Mucosa of stomach (tissue), 1 donor: ENCODE data around the gene ATP8A2.

Experiments used
- H3K27me3 ChIP-seq: one replicate; pipeline ENCODE4 v1.7.0; 2013; ENCODE audit warnings: mild to moderate bottlenecking, low read length; ENCODE audit not compliant: control insufficient read depth, insufficient read depth
- H3K36me3 ChIP-seq: one replicate; pipeline ENCODE4 v1.7.0; 2013; ENCODE audit warnings: low read length; ENCODE audit not compliant: control insufficient read depth, insufficient read depth
- H3K4me1 ChIP-seq: one replicate; pipeline ENCODE4 v1.7.0; 2013; ENCODE audit warnings: mild to moderate bottlenecking, low read length; ENCODE audit not compliant: control insufficient read depth, insufficient read depth
- H3K4me3 ChIP-seq: one replicate; pipeline ENCODE4 v1.7.0; 2013; ENCODE audit warnings: low read length
- H3K9ac ChIP-seq: one replicate; pipeline ENCODE4 v1.7.0; 2013; ENCODE audit warnings: mild to moderate bottlenecking, low read length, moderate library complexity
- H3K9me3 ChIP-seq: one replicate; pipeline ENCODE4 v1.7.0; 2013; ENCODE audit warnings: mild to moderate bottlenecking, low read length, moderate library complexity; ENCODE audit not compliant: control insufficient read depth
- donor health status: Pancreatic carcinoma.

The ATP8A2 gene

DNA sequence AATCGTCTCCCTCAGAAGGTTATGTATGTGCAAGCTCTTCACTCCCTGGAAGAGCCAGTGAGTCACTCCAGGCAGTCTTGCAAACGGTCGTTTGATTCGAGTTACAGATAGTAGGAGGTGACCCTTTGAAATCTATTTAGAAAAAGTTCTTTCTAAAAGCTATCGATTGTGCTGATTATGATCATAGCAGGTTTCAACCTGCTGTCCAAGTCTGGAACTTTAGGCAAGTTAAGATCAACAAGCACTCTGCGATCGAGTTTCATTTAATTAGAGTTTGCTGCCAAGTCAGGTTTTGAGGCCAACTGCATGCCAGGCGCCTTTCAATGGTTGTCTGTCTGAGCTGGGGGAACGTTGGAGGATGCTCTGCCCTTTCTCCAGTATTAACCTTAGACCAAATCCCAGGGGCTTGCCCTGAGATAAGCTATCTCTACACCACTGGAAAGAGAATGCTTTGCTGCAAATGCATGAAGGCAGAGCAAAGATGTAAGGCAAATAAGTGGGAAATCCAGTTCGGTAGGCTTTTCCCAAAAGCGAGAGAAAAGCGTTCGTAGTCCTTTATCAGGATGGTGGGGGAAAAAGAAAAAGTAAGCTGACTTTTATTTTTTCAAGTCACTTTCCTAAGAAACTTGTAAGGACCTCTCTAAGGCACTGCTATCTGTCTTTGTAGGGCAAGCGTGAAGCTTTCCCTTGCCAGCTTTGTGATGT is 287.5 kb downstream of the ATP8A2 start:
- no peak overlapping the region for H3K4me3 ChIP-seq
- no peaks in the 10 kb centered on the region for H3K36me3 ChIP-seq
- H3K27me3 ChIP-seq = no peaks in the 10 kb centered on the region
- no peaks in the 10 kb centered on the region for H3K9me3 ChIP-seq
- H3K9ac ChIP-seq = no peak overlapping the region
- H3K4me1 ChIP-seq = peaks cover 10% of the 10 kb centered on the region

DNA sequence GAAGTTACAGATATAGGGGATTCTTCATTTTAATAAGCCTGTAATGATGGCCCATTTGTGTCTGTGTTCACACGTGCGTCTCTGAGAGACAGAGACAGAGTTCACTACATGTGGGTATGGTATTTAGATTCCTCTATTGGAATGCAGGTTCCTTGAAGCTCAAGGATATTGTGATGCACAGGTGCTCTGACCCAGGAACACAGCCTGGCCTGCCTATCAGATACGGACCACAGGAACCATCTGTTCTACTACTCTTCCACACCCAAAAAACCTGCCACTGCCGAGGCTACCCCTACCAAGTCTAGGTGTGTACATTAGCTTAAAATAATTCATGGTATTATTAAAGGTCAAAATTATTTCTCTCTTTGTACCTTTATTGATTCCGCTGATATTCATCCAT is 289.2 kb downstream of the ATP8A2 start:
- Histone ChIP-seq H3K9ac (no peak overlapping the region), H3K9me3 (no peaks in the 10 kb centered on the region), H3K27me3 (no peaks in the 10 kb centered on the region), H3K4me1 (peaks cover 10% of the 10 kb centered on the region), H3K36me3 (no peaks in the 10 kb centered on the region), H3K4me3 (no peak overlapping the region)

DNA sequence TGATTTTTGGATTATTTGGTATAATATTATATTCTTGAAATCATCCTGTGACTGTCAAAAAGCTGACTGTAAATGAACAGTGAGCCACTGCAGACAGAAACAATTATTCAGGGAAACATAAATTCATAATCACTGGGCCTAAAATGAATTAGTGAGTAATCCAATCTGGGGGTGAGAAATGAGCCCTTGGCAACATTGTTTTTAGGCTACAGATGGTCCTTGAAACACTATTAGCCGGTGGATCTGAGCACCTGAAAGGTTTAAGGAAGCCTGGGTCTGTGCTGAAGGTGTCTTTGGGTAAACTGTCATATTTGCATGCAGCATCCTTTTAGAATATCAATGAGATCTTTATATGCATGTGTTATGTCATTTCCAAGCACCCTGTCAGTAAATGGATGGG is 290.7 kb downstream of the ATP8A2 start:
- peaks cover 10% of the 10 kb centered on the region for H3K4me1 ChIP-seq
- no peak overlapping the region for H3K9ac ChIP-seq
- H3K4me3 ChIP-seq = no peak overlapping the region
- H3K36me3 ChIP-seq = no peaks in the 10 kb centered on the region
- no peaks in the 10 kb centered on the region for H3K9me3 ChIP-seq
- no peaks in the 10 kb centered on the region for H3K27me3 ChIP-seq

DNA sequence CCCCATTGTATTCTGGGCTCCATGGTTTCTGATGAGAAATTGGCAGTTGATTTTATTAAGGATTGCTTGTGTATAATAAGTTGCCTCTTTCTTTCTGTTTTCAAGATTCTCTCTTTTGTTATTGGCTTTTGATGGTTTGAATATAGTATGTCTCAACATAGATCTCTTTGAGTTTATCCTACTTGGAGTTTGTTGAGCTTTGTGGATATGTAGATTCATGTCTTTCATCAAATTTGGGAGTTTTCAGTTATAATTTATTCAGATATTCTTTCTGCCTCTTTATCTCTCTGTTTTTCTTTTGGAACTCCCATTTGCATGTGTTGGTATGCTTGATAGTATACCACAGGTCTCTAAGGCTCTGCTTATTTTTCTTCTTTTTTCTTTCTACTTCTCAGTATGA is 296.6 kb downstream of the ATP8A2 start:
- no peaks in the 10 kb centered on the region for H3K9me3 ChIP-seq
- H3K36me3 ChIP-seq = no peaks in the 10 kb centered on the region
- no peaks in the 10 kb centered on the region for H3K4me1 ChIP-seq
- H3K9ac ChIP-seq = no peak overlapping the region
- no peak overlapping the region for H3K4me3 ChIP-seq
- H3K27me3 ChIP-seq = no peaks in the 10 kb centered on the region

DNA sequence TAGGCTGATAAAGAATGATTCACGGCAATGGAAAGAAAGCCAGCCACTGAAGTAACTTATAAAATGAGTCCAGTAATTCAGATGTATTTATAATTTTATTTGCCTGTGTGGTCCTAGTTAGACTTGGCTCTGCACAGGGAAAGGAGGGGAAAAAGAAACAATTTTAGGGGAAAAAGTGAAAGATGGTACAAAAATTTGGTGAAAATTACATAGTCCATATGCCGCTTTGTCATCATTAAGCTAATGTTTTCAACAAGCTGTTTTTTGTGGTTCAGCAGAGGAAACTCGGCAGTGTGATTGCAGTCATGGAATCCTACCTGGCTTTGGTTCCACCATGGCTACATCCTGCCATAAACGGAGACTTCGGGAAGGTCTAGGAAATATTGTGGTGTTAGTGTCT is 301.9 kb downstream of the ATP8A2 start:
- Histone ChIP-seq H3K27me3 (no peaks in the 10 kb centered on the region), H3K4me3 (no peak overlapping the region), H3K4me1 (peaks cover 9% of the 10 kb centered on the region), H3K9ac (no peak overlapping the region), H3K9me3 (no peaks in the 10 kb centered on the region), H3K36me3 (no peaks in the 10 kb centered on the region)

DNA sequence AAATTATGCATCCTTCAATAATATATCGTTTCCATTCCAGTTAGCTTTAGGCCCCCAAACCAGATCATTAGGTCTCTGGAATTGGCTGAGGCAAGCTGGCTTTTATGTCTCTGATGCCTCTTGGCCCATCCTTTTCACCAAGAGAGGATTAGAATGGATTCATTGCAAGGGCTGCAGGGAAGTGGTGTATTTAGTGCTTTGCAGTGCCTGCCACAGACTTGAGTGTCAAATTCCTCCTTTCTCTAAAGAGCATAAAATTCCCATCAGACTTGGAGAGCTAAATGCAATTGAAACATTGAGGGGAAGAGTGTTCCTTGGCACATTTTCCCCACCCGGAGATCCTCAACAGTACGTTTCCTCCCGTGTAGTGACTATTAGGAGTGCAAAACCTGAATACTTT is 302.6 kb downstream of the ATP8A2 start:
- no peaks in the 10 kb centered on the region for H3K9me3 ChIP-seq
- H3K9ac ChIP-seq = no peak overlapping the region
- H3K27me3 ChIP-seq = no peaks in the 10 kb centered on the region
- H3K36me3 ChIP-seq = no peaks in the 10 kb centered on the region
- H3K4me1 ChIP-seq = peaks cover 10% of the 10 kb centered on the region
- H3K4me3 ChIP-seq = no peak overlapping the region

DNA sequence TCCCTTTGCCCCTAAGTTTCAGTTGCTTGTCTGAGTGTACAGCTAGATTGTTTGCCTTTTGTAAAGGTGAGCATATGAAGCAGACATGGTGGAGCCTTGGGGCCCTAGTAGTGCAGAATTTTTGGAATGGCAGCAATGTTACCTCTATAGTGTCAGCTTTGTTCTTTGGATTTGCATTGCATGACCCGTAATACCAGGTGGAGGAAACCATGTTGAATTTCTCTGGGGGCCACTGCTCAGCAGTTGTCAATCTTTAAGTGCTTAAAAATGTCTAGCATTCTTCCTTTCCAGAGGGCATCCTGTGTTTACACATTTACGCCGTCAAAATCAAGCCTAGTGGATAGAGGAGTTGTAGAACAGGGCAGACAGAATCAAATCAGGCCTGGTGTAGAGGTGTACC is 303.3 kb downstream of the ATP8A2 start:
- no peaks in the 10 kb centered on the region for H3K9me3 ChIP-seq
- no peak overlapping the region for H3K4me3 ChIP-seq
- H3K4me1 ChIP-seq = peaks cover 10% of the 10 kb centered on the region
- H3K27me3 ChIP-seq = no peaks in the 10 kb centered on the region
- H3K36me3 ChIP-seq = no peaks in the 10 kb centered on the region
- H3K9ac ChIP-seq = no peak overlapping the region

DNA sequence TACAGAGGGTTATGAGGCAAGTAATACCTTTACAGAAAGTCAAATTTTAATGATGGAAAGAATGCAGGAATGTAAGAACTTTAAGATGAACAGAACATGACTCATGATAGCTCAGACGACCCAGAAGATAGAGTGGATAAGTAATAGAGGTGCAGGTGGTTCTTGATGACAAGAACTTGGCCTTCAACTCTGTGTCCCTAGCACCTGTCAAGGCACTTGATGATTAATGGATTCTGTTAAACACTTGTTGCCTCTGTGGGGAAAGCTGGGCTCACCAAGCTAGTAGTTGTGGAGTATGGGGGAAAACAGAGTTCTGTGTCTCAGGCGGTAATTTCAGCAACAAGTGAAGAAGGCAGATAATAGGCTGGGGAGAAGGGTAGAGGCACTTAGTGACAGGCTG is 306.2 kb downstream of the ATP8A2 start:
- Histone ChIP-seq H3K4me3 (no peak overlapping the region), H3K9me3 (no peaks in the 10 kb centered on the region), H3K9ac (no peak overlapping the region), H3K27me3 (no peaks in the 10 kb centered on the region), H3K36me3 (no peaks in the 10 kb centered on the region), H3K4me1 (peaks cover 10% of the 10 kb centered on the region)

DNA sequence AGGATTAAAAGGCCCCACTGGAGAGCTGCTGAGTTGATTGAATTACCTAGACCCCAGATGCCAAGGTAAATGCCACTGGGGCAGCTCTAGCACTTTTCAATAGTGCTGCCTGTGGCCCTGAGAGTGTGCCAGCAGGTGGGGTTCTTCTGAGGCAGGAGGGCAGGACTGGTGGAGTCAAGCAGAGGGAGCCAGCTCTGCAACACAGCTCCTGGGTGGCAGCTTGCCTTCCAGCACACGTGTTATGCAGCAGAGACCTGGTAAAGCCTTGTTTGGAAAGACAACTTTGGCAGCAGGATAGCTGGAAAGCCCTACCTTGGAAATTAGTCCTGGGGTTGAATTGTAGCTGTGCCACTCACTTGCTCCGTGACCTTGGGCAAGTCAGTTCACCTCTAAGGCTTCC is 306.6 kb downstream of the ATP8A2 start:
- no peaks in the 10 kb centered on the region for H3K9me3 ChIP-seq
- H3K4me3 ChIP-seq = no peak overlapping the region
- H3K4me1 ChIP-seq = peaks cover 10% of the 10 kb centered on the region
- no peak overlapping the region for H3K9ac ChIP-seq
- no peaks in the 10 kb centered on the region for H3K27me3 ChIP-seq
- H3K36me3 ChIP-seq = no peaks in the 10 kb centered on the region

DNA sequence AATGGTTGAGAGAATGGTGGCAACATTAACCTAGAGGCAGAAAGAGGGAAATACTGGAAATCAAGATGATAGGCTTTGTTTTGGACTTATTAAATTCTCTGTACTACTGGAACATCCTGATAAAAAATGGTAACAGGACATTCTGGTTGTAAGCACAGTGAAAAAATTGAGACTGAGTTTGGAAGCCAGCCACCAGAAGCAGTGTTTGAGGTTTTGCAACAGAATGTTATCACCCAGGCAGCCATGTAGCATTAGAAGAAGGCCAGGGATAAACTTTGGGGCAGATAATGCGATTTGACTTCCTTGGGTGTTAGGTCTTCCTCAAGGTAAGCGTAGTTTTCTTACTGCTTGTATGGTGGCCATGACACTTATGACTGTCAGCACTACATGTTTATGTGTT is 307.4 kb downstream of the ATP8A2 start:
- no peaks in the 10 kb centered on the region for H3K36me3 ChIP-seq
- no peaks in the 10 kb centered on the region for H3K27me3 ChIP-seq
- no peak overlapping the region for H3K9ac ChIP-seq
- no peaks in the 10 kb centered on the region for H3K9me3 ChIP-seq
- H3K4me1 ChIP-seq = peaks cover 11% of the 10 kb centered on the region
- no peak overlapping the region for H3K4me3 ChIP-seq

DNA sequence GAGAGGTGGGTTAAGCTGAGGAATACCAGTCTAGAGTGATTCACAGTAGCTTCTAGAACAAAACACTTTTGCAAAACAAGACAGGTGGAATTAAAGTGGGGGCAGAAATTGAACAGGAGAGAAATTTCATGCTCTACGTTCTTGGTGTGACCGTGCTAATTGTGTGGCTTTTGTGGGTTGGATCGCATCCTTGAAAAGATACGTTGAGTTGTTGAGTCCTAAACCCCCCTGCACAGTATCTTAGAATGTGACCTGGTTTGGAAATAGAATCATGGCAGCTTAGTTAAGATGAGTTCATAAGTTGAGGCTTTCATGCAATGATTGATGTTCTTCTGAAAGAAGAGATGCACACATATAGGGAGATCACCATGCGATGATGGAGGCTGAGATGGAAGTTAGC is 308.2 kb downstream of the ATP8A2 start:
- H3K36me3 ChIP-seq = no peaks in the 10 kb centered on the region
- no peaks in the 10 kb centered on the region for H3K27me3 ChIP-seq
- no peak overlapping the region for H3K9ac ChIP-seq
- H3K4me1 ChIP-seq = peaks cover 19% of the 10 kb centered on the region
- H3K4me3 ChIP-seq = no peak overlapping the region
- H3K9me3 ChIP-seq = no peaks in the 10 kb centered on the region

DNA sequence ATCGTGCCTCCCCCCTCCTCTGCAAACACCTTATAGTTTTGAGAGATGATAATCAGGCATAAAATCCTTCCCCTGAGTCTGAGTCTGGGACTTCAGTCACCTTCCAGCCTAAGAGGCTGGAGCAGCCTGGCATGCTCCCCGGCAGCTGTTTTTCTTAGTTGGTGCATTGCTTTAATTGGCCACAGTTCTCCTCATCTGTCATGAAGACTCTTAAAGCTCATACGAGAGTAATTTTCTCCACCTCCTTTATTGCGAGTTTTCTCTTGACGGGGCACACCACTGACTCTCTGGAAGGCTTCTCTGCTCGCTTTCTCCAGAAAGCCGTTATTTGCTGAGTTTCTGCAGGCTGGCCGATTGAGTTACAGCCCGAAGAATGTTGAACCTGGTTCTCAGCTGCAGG is 310.5 kb downstream of the ATP8A2 start:
- H3K4me1 ChIP-seq = peaks cover 40% of the 10 kb centered on the region
- H3K4me3 ChIP-seq = no peak overlapping the region
- no peaks in the 10 kb centered on the region for H3K27me3 ChIP-seq
- no peak overlapping the region for H3K9ac ChIP-seq
- no peaks in the 10 kb centered on the region for H3K9me3 ChIP-seq
- H3K36me3 ChIP-seq = no peaks in the 10 kb centered on the region

DNA sequence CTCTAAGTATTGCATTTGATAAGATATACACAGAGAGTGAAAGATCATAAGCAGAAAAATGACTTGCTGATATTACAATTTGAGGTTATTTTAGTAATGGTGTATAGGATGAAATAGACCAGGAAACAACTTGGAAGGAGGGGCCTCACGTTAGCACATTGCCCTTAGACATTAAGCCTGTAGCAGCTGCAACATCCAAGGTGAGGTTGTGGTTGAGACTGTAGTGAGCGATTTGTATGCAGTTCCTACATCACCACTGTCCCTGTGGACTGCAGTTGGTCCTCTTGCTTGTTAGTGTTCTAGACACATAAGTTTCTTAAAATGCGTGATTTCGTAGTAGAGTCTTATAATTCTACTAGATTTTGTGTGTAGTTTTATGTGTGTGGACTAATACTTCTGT is 311.3 kb downstream of the ATP8A2 start:
- no peaks in the 10 kb centered on the region for H3K36me3 ChIP-seq

More for the DNA sequence above, 311.3 kb downstream of the ATP8A2 start:
- Histone ChIP-seq H3K9ac (no peak overlapping the region), H3K4me3 (no peak overlapping the region), H3K27me3 (no peaks in the 10 kb centered on the region), H3K4me1 (peaks cover 46% of the 10 kb centered on the region), H3K9me3 (no peaks in the 10 kb centered on the region)
